SKM-1 (cell line): ENCODE results near the gene ADARB2.
"Not testable (repeated sequence)": the region's sequence is repeated elsewhere in the genome, so short reads cannot be mapped to it uniquely, and the experiment has no call there.

ENCODE experiments used
- DNase-seq: peaks from one replicate; lab custom pipeline; 2025; ENCODE audit not compliant: unreplicated experiment; lab: John Stamatoyannopoulos, UW

Gene ADARB2

DNA sequence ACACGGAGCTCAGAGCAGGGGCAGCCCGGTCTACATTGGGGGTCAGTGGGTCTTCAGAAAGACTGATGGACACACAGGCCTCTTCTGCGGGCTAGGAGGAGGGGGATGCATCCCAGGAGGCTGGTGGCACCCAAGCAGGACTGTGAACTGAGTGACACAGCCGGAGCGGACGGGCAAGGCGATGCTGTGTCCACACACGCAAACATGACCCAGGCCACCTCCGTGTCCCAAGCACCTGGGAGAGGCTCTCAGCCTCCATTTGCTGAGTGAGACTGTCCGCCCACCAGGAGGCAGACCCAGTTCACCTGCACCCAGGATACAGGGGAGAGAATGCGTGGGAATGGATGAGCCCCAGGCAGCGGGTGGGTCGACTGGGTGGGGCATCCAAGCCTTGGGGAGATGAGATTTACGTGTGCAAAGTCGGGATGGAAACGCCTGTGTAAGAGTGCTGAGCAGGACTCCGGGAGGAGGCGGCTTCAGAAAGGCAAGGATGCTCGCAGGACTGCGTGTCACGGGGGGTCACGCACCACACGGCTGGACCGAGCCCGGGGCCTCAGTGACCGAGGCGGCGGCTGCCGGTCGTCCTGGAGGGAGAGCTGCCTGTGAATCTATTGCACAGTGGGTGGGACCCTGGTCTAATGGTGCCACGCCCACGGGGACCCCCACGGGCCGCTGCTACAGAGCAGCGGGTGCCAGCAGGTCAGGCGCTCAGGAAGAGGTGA is 262.8 kb downstream of the ADARB2 start:
- no peak for DNase-seq

DNA sequence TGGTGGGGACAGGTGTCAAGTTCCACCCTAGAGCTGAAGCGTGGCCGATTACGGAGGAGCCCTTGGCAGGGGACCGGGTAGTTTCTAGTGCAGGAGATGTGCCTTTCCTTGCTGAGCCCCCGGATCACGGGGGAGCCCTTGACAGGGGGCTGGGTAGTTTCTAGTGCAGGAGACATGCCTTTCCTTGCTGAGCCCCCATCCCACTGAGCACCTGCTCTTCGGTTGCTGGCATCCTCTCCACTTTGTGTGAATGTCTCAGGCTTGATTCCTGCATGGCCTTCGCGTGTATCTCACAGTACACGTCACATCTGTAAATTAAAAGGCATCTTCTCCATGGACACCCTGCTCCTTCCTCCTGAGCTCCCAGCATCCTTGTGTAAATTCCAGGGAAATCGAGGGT is 263.5 kb downstream of the ADARB2 start:
- no peak for DNase-seq

DNA sequence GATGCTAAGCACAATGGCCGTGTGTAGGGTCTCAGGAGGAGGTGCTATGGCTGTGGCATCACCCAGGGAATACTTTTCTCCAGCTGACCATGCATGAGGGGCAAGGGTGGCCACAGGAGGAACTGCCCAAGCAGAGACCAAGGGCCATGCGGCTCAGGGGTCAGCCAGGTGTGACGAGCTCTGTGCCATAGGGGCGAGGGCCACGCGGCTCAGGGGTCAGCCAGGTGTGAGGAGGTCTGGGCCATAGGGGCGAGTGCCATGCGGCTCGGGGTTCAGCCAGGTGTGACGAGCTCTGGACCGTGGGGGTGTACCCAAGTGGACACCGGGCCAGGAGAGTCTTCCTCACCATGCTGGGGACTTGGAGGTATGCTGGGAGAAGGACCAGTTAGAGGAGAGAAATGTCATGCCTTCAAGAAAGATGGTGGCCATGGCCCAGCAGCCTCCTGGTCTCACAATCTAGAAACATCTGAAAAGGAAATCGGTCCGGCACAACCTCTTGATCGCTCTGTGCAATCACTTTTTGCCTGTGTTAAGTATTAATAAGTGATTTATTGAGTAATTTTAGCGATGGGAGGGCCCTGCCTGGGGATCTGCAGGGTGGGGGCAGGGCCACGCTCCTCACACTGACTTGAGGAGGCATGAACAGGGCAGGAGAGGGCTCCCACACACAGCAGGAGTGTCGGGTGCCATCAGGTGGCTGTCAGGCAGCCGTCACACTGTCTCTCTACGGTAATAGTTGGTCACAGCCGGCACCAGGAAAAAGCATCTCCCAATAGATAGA is 265.0 kb downstream of the ADARB2 start:
- no peak for DNase-seq

DNA sequence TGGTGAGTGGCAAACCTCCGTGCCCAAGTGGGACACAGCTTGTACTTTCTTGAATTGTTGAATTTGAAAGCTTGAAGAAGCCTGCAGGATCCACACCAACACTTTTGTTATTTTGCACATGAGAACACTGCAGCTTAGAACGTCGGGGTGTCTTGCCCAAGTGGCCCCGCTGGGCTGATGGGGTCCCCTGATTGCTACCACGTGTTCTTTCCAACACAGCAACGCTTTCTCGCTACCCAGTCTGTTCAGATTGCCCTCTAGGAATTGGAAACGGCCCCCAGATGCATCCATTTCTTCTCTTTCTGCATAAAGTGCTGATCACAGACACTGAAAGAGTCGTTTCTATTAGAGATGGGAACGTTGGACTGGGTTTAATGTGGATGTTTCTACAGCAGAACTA is 268.5 kb downstream of the ADARB2 start:
- DNase-seq = no peak

DNA sequence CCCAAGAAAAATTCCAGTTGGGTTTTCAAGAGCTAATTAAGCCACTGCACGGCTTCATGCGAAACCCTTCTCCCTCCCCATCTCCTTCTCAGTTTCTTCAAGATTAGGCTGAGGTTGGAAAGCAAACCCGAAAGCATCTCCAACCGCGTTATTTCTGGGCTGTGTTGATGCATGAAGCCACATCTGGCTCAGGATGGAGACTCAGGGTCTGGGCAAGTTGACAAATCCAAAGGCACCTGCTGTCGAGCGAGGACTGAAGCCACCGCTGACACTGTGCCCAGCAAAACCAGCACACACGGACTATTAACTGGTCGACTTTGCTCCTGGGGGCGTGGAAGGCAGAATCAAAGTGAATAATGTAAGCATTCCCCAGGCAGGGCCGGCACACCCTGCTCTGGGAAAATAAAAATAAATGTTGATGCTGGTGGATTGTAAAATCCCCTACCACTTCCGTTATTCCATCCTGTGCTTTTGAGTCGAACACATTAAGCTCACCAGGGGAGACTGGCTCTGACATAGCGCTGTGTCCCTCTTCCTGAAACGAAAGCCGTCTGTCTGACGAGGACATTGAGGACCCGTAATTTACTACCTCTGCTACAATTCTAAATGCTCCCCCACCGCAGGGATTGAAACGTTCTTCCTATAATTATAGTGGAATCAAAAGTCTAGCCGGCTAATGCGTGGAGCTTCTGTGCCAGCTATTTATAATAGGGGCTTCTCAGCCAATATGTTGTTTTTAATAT is 269.8 kb downstream of the ADARB2 start:
- DNase-seq = no peak

DNA sequence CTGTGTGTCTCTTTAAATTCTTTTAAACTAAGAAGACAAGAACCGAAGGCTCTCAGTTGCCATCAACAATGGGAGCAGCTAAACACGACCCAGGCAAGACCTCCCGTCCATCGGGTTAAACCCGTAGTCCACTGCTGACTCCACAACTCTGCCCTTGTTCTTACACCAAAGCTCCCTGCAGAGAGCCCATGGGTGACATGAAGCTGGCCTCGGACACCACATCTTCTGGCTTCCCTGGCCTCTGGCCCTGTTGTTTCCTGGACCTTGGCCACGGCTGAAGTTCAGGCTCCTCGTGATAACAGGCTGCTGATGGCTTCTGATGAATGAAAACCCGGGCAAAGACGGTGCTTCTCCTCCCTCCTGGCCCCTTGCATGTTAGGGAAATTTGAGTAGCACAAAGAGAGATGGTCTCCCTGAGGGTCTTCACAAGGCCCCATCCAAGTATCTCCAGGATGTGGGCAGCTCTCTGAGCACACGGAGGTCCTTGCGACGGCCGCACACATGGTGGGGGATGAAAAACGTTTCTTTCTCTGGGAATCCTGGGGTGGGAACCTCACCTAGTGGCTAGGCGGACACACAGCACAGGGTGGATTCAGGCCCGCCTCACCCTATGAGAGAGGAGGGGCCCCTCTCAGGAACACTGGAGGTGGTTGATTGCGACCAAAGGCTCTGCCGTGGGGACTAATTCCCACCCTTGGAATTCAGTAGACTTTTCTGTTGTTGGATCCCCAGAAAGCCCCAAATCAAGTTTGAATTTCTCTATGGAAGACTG is 271.1 kb downstream of the ADARB2 start:
- DNase-seq = no peak

DNA sequence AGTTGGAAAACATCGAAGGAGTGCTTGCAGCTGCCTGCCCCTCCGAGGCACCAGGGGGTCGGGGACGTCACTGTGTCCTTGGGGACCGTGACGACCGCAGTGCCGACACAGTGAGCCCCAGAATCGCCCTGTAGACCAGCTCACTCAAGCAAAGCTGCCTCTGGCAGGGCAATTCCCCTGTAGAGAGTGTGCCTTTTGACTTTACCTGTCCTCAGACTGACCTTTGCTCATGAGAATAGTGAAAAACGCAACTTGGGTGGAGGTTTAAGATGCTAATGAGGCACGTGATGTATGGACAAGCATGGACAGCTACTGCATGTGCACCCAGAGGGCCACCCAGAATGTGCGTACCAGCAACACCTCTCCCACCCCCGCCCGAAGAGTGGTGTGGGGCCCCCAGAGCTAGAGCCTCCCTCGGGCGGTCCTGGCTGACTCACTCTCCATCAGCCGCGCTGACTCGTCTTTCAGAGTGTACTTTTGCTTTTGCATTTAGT is 271.9 kb downstream of the ADARB2 start:
- no peak for DNase-seq

DNA sequence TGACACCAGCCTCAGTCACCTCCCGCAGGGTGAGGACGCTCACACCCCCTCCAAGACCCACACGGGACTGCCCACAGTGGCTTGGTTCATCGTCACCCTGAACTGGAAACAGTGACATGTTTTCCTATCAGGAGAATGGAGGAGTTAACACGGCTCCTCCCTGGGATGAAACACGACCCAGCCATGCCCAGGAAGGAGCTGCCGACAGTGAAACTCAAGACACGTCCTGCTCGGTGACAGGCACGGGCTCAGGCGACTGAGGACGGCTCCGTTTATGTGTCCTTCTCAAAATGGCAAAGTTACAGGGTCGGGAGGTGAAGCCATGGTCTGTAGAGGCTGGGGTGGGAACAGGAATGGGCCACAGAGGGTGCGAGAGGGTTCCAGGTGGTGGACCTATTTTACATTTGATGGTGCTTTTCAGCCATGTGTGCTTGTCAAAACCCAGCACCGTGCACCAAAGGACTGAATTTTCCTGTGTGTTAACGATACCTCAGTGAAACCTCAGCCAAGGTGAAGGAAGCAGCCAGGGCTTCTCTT is 272.4 kb downstream of the ADARB2 start:
- DNase-seq = no peak

DNA sequence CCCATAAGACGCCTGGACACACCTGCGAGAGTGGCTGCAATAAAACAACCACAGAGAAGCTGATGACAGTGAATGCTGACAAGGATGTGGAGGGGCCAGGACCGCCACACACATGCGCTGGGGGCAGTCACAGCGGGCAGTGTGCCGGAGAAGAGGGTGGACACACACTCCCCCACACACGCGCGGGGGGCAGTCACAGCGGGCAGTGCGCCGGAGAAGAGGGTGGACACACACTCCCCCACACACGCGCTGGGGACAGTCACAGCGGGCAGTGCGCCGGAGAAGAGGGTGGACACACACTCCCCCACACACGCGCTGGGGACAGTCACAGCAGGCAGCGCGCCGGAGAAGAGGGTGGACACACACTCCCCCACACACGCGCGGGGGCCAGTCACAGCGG is 273.4 kb downstream of the ADARB2 start:
- DNase-seq = not testable (repeated sequence)

DNA sequence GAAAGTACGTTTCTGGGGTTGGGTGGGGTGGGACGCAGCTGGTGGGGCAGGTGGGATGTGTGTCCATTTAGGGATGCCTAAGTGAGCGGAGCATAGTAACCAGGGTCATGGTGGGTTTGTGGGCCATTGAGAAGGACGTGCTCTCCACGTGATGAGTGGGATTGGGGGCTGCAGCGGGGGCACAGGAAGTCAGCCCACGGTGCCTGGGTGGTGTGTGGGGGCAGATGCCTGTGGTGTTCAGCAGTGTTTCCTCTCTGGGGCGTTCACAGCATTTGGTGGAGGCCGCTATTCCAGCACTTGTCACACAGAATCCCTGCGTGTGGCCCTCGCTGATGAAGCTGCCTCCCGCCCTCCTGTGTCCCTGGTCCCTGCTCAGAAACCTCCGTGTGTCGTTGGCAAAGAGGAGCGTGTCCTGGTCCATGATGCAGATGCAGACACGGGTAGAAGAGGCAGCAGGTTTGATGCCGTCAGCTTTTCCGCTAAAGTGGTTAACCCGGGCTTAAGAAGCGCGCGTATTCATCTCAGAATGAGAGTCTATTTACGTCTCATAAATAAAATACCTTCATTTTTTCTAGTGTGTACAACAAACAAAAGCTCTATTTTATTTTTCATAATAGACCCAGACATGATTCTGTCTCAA is 274.2 kb downstream of the ADARB2 start:
- no peak for DNase-seq

DNA sequence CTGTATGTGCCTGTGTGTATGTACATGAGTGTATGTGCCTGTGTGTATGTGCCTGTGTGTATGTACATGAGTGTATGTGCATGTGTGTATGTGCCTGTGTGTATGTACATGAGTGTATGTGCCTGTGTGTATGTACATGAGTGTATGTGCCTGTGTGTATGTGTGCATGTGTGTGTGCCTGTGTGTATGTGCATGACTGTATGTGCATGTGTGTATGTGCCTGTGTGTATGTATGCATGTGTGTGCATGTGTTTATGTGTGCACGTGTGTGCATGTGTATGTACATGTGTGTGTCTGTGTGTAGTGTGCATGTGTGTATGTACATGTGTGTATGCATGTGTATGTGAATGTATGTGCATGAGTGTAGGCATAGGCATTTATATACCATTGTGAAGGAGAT is 274.8 kb downstream of the ADARB2 start:
- no peak for DNase-seq

DNA sequence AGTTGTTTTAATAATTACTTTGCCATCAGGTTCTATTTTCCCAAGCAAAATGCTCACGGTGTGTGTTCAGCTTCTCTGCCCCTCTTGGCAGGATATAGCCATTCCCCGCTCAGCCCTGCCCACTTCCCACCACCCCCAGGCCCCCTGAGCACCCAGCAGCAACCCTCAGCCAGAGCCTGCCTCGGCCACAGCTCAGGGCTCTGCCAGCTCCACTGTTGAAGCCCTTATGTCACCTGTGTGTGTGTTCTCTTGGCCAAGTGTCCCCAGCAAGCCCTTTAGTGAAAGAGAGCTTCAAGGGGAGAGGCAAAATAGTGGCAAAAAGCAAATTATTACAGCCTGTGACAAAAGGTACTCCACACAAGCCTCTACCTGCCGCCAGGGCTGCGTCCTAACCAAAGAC is 275.3 kb downstream of the ADARB2 start:
- DNase-seq = no peak

DNA sequence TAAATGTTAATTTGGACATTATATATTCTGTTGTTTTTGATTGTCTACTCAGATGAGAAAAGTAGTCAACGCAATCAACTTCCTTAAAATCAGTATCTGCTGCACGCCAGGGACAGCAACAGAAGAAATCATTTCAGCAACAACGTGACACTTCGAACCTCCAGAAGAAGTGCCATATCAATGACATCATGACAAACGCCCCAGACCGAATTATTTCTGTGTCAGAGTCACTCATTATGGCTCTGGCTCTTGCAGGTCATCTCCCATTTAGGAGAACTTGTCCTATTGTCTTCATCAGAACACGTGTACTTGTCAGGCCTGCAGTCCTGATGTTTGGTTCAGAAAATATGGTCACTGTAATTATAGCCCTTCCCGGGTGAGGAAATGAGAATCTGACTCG is 276.3 kb downstream of the ADARB2 start:
- DNase-seq = no peak

DNA sequence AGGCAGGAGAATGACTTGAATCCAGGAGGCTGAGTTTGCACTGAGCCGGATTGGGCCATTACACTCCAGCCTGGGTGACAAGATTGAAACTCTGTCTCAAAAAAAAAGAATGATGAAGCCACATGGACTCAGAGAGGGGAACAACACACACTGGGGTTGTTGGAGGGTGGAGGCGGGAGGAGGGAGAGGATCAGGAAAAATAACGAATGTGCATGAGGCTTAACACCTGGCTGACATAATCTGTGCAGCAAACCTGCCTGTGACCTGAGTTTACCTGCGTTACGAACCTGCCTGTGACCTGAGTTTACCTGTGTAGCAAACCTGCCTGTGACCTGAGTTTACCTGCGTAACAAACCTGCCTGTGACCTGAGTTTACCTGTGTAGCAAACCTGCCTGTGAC is 277.7 kb downstream of the ADARB2 start:
- DNase-seq = not testable (repeated sequence)

DNA sequence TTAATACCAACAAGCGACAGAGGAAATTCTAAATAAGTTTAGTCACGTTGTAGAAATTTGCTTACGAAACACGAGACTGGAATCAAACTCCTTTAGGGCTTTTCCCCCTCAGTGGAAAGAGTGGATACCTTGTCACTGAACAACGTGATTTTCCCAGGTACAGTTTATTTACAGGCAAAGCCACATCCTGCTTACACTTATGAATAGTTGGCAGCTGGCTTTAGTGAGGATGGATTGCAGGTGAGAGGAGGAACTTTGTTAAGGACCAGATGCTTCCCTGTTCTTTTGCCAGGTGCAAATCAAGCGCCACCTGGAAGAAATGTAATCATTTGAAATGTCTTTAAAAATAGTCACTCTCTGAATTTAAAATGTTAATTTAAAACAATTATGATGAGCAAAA is 282.4 kb downstream of the ADARB2 start:
- no peak for DNase-seq

DNA sequence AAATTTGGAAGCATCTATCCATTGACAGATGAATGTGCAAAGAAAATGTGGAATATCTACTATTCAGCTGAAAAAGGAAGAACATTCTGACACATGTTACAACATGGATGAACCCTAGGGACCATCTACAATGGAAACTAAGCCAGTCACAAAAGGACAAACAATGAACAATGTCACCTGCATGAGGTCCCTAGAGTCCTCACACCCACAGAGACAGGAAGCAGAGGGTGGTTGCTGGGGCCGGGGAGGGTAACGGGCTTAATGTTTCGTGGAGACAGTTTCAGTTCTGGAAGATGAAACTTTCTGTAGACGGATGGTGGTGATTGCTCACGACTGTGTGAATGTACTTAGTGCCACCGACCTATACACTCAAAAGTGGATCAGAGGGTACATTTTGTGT is 282.9 kb downstream of the ADARB2 start:
- no peak for DNase-seq

DNA sequence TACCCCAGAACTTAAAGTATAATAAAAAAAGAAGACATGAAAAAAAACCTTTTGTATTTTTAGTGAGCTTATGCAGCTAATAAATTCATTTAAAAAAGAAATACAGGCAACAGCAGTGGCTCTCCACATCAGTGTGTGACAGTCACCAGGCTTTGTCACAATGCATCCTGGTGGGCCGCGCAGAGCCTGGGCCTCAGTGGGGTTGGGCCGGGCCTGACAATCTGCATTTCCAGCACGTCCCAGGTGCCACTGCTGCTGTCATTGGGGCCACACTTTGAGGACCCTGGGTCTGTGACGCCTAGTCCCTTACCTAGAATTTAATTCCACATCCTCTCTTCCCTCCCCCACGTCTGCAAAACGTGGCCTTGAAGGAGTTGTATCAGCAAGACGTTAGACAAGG is 284.5 kb downstream of the ADARB2 start:
- DNase-seq = no peak

DNA sequence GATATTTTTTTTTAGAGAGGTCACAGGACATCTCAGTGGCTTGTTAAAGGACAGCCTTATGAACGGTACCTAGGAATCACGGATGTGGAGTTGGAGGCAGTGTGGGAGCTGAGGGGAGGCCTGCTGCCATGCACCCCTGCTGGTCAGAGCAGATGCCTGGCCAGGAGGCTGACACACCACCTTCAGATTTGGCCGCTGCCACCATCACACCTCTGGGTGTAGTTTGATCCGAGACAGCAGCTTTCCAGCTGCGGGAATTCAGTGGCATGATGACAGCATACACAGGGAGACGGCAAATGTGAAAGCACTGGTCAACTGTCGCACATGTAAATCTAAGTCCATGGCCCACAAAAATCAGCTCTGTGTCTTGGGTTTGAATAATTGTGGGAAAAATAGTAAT is 285.4 kb downstream of the ADARB2 start:
- DNase-seq = no peak

DNA sequence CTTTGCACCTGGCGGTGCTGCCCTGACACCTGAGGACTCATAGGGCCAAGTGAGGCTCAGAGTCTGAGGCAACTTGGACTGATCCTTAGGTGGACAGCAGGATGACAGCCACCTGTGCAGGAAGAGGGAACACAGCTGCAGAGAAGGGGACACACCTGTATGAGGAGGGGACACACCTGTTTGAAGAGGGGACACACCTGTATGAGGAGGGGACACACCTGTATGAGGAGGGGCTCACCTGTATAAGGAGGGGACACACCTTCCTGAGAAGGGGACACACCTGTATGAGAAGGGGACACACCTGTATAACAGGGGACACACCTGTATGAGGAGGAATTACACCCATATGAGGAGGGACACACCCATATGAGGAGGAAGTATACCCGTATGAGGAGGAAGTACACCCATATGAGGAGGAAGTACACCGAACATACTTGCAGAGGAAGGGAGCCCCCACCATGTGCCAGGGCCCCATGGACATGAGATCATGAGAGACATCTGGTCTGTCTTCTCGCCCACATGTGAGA is 285.9 kb downstream of the ADARB2 start:
- DNase-seq = no peak

DNA sequence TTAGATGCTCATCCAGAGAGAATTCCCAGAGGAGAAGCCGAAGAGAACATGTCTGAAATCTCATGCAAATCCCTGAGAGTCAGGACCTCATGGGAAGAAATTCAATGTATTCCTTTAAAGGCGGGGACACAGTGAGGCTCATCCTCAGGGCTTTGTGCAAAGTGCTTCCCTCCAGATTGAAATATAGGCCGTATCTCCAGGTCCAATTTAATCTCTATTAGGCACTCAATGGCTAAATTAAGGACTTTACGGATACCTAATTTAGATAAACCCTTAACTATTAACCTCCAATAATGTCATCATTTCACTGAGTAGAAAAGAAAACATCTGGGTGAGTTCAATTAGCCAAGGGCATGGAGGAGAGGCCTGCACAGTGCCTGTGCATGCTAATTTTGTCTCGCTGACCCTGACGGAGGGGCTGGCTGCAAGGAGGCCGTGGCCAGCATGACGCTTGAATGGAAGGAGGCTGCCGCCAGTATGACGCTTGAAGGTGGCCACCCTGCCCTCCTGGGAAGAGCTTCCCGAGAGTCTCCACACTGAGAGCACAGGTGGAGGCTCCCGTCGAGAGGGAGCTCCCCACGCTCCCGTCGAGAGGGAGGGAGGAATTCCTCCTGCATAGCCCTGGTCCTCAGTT is 287.6 kb downstream of the ADARB2 start:
- no peak for DNase-seq
